Vagina (tissue), 2 donors: ENCODE data around the gene AGPAT2. TPM values are rescaled to one million over a fixed set of nuclear protein-coding genes. Genes with fewer than 3 reads are reported as not detected.

ENCODE experiments used
- DNase-seq, 2 donors: peaks; one replicate each; pipeline ENCODE4 v3.0.0-alpha.2; 2017; ENCODE audit errors: extremely low spot score in 2 of 2
- H3K27ac ChIP-seq: fragments of 200-600 bp; sonication (generic); one replicate; pipeline ENCODE4 v1.5.1; 2019
- H3K27me3 ChIP-seq: fragments of 200-600 bp; sonication (generic); one replicate; pipeline ENCODE4 v1.5.1; 2019
- H3K36me3 ChIP-seq, 2 donors: fragments of 200-600 bp; sonication (generic); one replicate each; pipeline ENCODE4 v1.5.1; 2017 to 2019
- H3K4me1 ChIP-seq: fragments of 200-600 bp; sonication (generic); one replicate; pipeline ENCODE4 v1.5.1; 2019
- H3K4me3 ChIP-seq, 2 donors: fragments of 200-600 bp; sonication (generic); 1 replicate in 1 of 2; 2 replicates in 1 of 2; pipeline ENCODE4 v1.5.1; 2016 to 2019
- H3K9me3 ChIP-seq: fragments of 200-600 bp; sonication (generic); one replicate; pipeline ENCODE4 v1.5.1; 2019
- POLR2A ChIP-seq, 2 donors: fragments of 450-650 bp; IDR thresholded peaks; one replicate each; pipeline ENCODE4 v1.6.1; 2017; ENCODE audit warnings: antibody characterized with exemption in 2 of 2, mild to moderate bottlenecking in 2 of 2, moderate library complexity in 2 of 2
- POLR2AphosphoS5 ChIP-seq, 2 donors: sonication (generic); formaldehyde crosslinking; IDR thresholded peaks; one replicate each; pipeline ENCODE4 v1.9.0; 2017; ENCODE audit warnings: antibody characterized with exemption in 2 of 2, mild to moderate bottlenecking in 2 of 2, low read depth in 1 of 2; ENCODE audit not compliant: insufficient read depth in 1 of 2
- intact Hi-C: fragments of 100-400 bp; cut with DNase I; formaldehyde crosslinking; loops from one replicate; pipeline ENCODE4 v1.15.1; 2023
- total RNA-seq: library from RNA; depleted of rRNA; stranded (reverse); fragments of >200 nt; gene quantifications from one replicate; pipeline ENCODE4 v1.2.3, GENCODE V29; 2016
- TF ChIP-seq, protein P1 (sequence below), 3 experiments: fragments of 450-650 bp in 2 of 3; fragments of 200-600 bp in 1 of 3; sonication (generic) in 1 of 3; IDR thresholded peaks; one replicate each; pipeline ENCODE4 v1.5.1; 2017 to 2019; ENCODE audit warnings: antibody characterized with exemption in 3 of 3, mild to moderate bottlenecking in 2 of 3, moderate library complexity in 2 of 3

The AGPAT2 gene
- total RNA-seq, 1 donor from 2014 or later: 87.2 TPM

DNA sequence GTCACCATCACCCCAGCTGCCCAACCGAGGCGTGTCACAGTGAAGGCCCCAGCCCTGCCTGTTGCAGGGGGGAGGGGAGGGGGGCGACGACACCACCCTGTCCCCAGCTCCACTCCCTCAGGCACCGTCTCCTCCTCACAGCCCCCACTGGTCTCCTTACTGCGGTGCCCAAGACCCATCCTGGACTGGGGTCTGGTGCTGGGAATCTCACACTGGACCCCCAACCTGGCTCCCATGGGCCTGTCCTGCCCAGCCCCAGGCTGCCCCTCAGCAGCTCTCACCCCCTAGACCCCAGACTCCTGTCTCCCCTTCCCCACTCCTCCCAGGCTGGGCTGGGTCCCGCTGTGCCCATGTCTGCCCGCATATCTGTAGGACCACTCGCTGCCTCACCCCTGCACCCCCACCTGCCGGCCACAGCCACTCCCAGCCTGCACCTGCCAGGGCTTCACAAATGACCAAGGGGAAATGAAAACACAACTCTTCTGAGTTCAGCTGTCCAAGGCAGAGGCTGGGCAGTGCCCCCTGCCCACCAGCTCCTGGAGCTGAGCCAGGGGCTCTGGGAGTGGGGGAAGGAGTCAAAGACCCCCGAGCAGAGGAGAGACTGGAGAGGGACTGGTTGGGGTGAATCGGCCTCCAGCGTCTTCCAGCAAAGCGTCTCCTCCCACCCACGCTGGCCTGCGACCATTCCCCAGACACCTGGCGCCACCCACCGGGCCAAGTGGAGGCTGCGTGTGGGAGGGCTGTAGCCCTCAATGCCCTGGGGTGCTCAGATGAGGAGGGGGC, 57.2 kb downstream of the AGPAT2 start:
- Histone ChIP-seq H3K27me3 (no peaks in the 10 kb centered on the region), H3K4me1 (peaks cover 39% of the 10 kb centered on the region), H3K36me3 (no peaks in the 10 kb centered on the region), H3K4me3 (no peak overlapping the region), H3K9me3 (no peaks in the 10 kb centered on the region), H3K27ac (no peak overlapping the region)
- intact Hi-C loops: loop anchor here (2.0 kb wide), 1 partner anchor 141 kb away; no protein-coding TSS in a partner anchor
- DNase-seq: no peak
- TF ChIP-seq, protein P1, sequence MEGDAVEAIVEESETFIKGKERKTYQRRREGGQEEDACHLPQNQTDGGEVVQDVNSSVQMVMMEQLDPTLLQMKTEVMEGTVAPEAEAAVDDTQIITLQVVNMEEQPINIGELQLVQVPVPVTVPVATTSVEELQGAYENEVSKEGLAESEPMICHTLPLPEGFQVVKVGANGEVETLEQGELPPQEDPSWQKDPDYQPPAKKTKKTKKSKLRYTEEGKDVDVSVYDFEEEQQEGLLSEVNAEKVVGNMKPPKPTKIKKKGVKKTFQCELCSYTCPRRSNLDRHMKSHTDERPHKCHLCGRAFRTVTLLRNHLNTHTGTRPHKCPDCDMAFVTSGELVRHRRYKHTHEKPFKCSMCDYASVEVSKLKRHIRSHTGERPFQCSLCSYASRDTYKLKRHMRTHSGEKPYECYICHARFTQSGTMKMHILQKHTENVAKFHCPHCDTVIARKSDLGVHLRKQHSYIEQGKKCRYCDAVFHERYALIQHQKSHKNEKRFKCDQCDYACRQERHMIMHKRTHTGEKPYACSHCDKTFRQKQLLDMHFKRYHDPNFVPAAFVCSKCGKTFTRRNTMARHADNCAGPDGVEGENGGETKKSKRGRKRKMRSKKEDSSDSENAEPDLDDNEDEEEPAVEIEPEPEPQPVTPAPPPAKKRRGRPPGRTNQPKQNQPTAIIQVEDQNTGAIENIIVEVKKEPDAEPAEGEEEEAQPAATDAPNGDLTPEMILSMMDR (IDR thresholded peaks at IDR 0.05): peak in 2 of 3 experiments; percentile 41 to 57
- TF ChIP-seq POLR2AphosphoS5 (IDR thresholded peaks at IDR 0.05; ENCODE audit: insufficient read depth in 1 of 2, low read depth in 1 of 2): no peak

DNA sequence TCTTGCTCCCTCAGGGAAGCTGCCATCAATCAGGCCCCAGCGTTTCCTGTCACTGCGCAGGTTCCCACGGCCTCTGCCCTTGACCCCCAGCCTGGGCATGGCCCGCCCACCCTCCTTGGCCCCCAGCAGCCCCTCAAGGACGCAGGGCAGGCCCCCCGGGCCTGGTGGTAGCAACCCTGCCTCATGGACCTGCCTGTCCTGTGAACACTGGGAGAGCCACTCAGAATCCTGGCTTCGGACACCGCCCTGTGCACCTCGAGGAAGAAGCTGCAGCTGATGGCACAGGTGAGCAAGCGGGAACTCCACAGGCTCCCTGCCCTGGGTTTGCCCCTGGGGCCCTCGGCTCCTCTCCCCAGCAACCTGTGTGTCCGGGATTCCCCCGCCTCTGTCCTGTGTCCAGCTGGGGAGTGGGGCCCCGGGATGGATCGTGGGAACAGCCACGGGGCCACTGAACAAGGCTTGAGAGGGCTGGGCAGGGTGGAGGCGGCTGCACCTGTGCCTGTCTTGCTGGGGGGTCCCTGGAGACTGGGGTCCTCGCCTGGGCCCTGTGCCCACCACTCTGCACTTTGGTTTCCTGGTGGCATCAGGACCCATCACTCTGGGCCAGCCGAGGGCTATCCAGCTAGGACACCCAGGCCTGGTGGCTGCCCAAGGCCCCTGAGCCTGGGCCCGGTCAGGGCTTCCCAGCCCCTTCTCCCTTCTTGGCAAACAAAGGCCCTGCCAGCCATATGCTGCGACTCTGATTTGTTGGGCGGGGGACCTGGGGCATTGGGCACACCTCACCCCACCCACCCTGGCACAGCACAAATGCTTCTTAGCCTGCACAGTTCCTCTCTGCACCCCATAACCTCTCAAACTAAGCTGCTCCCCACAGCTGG, 58.0 kb downstream of the AGPAT2 start:
- Histone ChIP-seq H3K27me3 (no peaks in the 10 kb centered on the region), H3K4me3 (no peak overlapping the region), H3K9me3 (no peaks in the 10 kb centered on the region), H3K27ac (no peak overlapping the region), H3K36me3 (no peaks in the 10 kb centered on the region), H3K4me1 (peaks cover 47% of the 10 kb centered on the region)
- TF ChIP-seq POLR2A (IDR thresholded peaks at IDR 0.05) (no peak), POLR2AphosphoS5 (IDR thresholded peaks at IDR 0.05; ENCODE audit: insufficient read depth in 1 of 2, low read depth in 1 of 2) (no peak)
- TF ChIP-seq, protein P1 (IDR thresholded peaks at IDR 0.05): no peak
- DNase-seq: no peak
- intact Hi-C loops: no loop called here

DNA sequence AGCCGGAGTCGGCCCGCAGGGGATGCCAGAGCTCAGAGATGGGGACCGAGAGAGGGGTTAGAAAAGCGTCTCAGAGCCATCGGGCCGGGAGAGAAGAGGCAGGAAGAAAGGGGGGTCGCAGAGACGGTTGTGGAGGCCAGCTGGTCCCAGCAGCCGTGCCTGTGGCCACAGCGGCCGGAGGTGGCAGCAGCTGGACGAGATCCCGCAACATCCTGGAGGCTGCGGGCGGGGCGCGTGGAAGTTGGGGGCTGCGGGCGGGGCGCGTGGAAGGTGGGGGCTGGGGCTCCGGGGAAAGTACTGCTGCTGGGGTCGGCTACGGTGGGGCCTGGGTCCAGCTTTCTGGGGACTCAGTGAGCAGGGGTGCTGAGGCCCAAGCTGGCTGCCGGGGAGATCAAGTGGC, 59.0 kb downstream of the AGPAT2 start:
- intact Hi-C loops: no loop called here
- Histone ChIP-seq H3K36me3 (no peaks in the 10 kb centered on the region), H3K4me1 (peaks cover 57% of the 10 kb centered on the region), H3K27ac (no peak overlapping the region), H3K27me3 (no peaks in the 10 kb centered on the region), H3K9me3 (no peaks in the 10 kb centered on the region), H3K4me3 (no peak overlapping the region)
- no peak for DNase-seq
- TF ChIP-seq POLR2AphosphoS5 (IDR thresholded peaks at IDR 0.05; ENCODE audit: insufficient read depth in 1 of 2, low read depth in 1 of 2) (no peak), POLR2A (IDR thresholded peaks at IDR 0.05) (no peak)
- TF ChIP-seq, protein P1 (IDR thresholded peaks at IDR 0.05): no peak

DNA sequence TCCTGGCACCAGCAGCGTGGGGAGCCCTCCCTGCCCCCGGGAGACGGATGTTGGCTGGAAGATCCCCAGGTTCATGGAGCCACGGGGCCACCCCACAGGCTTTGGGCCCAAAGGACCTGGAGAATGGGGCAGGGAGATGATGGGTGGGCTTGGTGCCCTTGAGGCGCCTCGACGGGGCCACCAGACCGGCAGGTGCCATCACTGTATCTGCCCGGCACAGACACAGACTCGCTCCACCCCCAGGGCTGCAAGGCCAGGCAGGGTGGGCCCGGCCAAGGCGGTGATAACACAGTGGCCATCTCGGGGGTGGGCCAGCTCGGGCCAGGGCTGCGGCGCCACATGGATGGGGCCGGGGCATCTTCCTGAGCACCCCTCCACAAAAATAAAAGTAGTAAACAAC, 59.6 kb downstream of the AGPAT2 start:
- Histone ChIP-seq H3K4me3 (no peak overlapping the region), H3K27ac (no peak overlapping the region)
- intact Hi-C loops: no loop called here

More for the DNA sequence above, 59.6 kb downstream of the AGPAT2 start:
- TF ChIP-seq POLR2A (IDR thresholded peaks at IDR 0.05) (no peak), POLR2AphosphoS5 (IDR thresholded peaks at IDR 0.05; ENCODE audit: insufficient read depth in 1 of 2, low read depth in 1 of 2) (no peak)
- TF ChIP-seq, protein P1 (IDR thresholded peaks at IDR 0.05): no peak
- Histone ChIP-seq H3K9me3 (no peaks in the 10 kb centered on the region), H3K36me3 (no peaks in the 10 kb centered on the region), H3K27me3 (no peaks in the 10 kb centered on the region), H3K4me1 (peaks cover 63% of the 10 kb centered on the region)
- no peak for DNase-seq
